BLaER1 treated with 17β-estradiol and CSF1 and Interleukin-3, amounts not matched to agents 10 nM and 100 nM (cell line): ENCODE measurements around the gene GULP1.

Experiments used
- H3K27ac ChIP-seq, 11 experiments: shearing (Covaris generic); formaldehyde crosslinking; 2 replicates each; pipeline ENCODE4 v1.8.1; 2022
- H3K27me3 ChIP-seq, 11 experiments: shearing (Covaris generic); formaldehyde crosslinking; 2 replicates each; pipeline ENCODE4 v1.8.1; 2022
- H3K36me3 ChIP-seq, 11 experiments: shearing (Covaris generic); formaldehyde crosslinking; 2 replicates each; pipeline ENCODE4 v1.8.1; 2022
- H3K4me1 ChIP-seq, 10 experiments: shearing (Covaris generic); formaldehyde crosslinking; 2 replicates each; pipeline ENCODE4 v1.8.1; 2022
- H3K4me2 ChIP-seq, 11 experiments: shearing (Covaris generic); formaldehyde crosslinking; 2 replicates each; pipeline ENCODE4 v1.8.1; 2022
- H3K4me3 ChIP-seq, 10 experiments: shearing (Covaris generic); formaldehyde crosslinking; 2 replicates each; pipeline ENCODE4 v1.8.1; 2022
- H3K9ac ChIP-seq, 11 experiments: shearing (Covaris generic); formaldehyde crosslinking; 2 replicates each; pipeline ENCODE4 v1.8.1; 2022
- H3K9me3 ChIP-seq, 11 experiments: shearing (Covaris generic); formaldehyde crosslinking; replicated peaks in 1 of 11; 2 replicates each; pipeline ENCODE4 v1.8.1; 2022
- H4K20me1 ChIP-seq, 11 experiments: shearing (Covaris generic); formaldehyde crosslinking; 2 replicates each; pipeline ENCODE4 v1.8.1; 2022
- Cebpa-rat ChIP-seq, 11 experiments: shearing (Covaris generic); IDR thresholded peaks; 2 replicates each; pipeline ENCODE4 v1.8.1; 2022

The GULP1 gene

GRCh38 chr2:188607501-188607900 is 315.8 kb downstream of the GULP1 start:
- Histone ChIP-seq H3K9me3 (peaks cover 0 to 26% (median 11%) of the 10 kb centered on the region in 11 experiments; a peak in 15 of 22 replicates), H3K27ac (peak overlapping the region in 3 of 11 experiments; percentile 30 to 47 (median 31); a peak in 4 of 22 replicates), H3K4me2 (peak overlapping the region in 3 of 11 experiments; percentile 27 to 55 (median 53); a peak in 5 of 22 replicates), H3K27me3 (no peaks in the 10 kb centered on the region), H4K20me1 (no peaks in the 10 kb centered on the region), H3K9ac (no peak overlapping the region), H3K36me3 (no peaks in the 10 kb centered on the region), H3K4me1 (peaks cover 0 to 52% (median 4%) of the 10 kb centered on the region in 10 experiments; a peak in 10 of 20 replicates), H3K4me3 (no peak overlapping the region)
- TF ChIP-seq Cebpa-rat (IDR thresholded peaks at IDR 0.05), result no peak

- Histone ChIP-seq H3K27me3 (no peaks in the 10 kb centered on the region), H3K4me3 (no peak overlapping the region), H3K27ac (peak overlapping the region in 3 of 11 experiments; percentile 12 to 72 (median 69); a peak in 5 of 22 replicates), H4K20me1 (no peaks in the 10 kb centered on the region), H3K9me3 (peaks cover 0 to 27% (median 11%) of the 10 kb centered on the region in 11 experiments; a peak in 15 of 22 replicates), H3K4me1 (peaks cover 0 to 51% (median 4%) of the 10 kb centered on the region in 10 experiments; a peak in 10 of 20 replicates), H3K9ac (no peak overlapping the region), H3K36me3 (no peaks in the 10 kb centered on the region), H3K4me2 (peak overlapping the region in 3 of 11 experiments; percentile 64 to 74 (median 65); a peak in 5 of 22 replicates)
- no peak for TF ChIP-seq Cebpa-rat (IDR thresholded peaks at IDR 0.05)
Observed at GRCh38 chr2:188609321-188610049, 317.8 kb downstream of the GULP1 start.

GRCh38 chr2:188610050-188610444 is 318.4 kb downstream of the GULP1 start:
- TF ChIP-seq Cebpa-rat (IDR thresholded peaks at IDR 0.05), result no peak
- Histone ChIP-seq H3K27ac (peak overlapping the region in 6 of 11 experiments; percentile 11 to 72 (median 46); a peak in 10 of 22 replicates), H3K36me3 (no peaks in the 10 kb centered on the region)

GRCh38 chr2:188610827-188611226 is 319.2 kb downstream of the GULP1 start:
- H3K4me1 ChIP-seq, result peaks cover 0 to 45% (median 4%) of the 10 kb centered on the region in 10 experiments; a peak in 10 of 20 replicates
- H3K9me3 ChIP-seq, result peaks cover 0 to 23% (median 7%) of the 10 kb centered on the region in 11 experiments; a peak in 15 of 22 replicates
- peak overlapping the region in 2 of 11 experiments; percentile 19 to 34; a peak in 1 of 22 replicates for H3K9ac ChIP-seq
- no peaks in the 10 kb centered on the region for H3K36me3 ChIP-seq
- no peaks in the 10 kb centered on the region for H4K20me1 ChIP-seq
- H3K4me2 ChIP-seq, result peak overlapping the region in 5 of 11 experiments; percentile 39 to 74 (median 64); a peak in 10 of 22 replicates
- peak in 2 of 11 experiments; percentile 28 to 51; a peak in 3 of 22 replicates for TF ChIP-seq Cebpa-rat (IDR thresholded peaks at IDR 0.05)
- no peaks in the 10 kb centered on the region for H3K27me3 ChIP-seq
- H3K27ac ChIP-seq, result peak overlapping the region in 7 of 11 experiments; percentile 12 to 72 (median 38); a peak in 11 of 22 replicates
- H3K4me3 ChIP-seq, result no peak overlapping the region

More at GRCh38 chr2:188610050-188610444, 318.4 kb downstream of the GULP1 start:
- Histone ChIP-seq H3K27me3 (no peaks in the 10 kb centered on the region), H3K4me2 (peak overlapping the region in 4 of 11 experiments; percentile 39 to 74 (median 64); a peak in 8 of 22 replicates), H4K20me1 (no peaks in the 10 kb centered on the region), H3K4me3 (no peak overlapping the region), H3K9ac (no peak overlapping the region), H3K4me1 (peaks cover 0 to 46% (median 4%) of the 10 kb centered on the region in 10 experiments; a peak in 10 of 20 replicates), H3K9me3 (peaks cover 0 to 27% (median 11%) of the 10 kb centered on the region in 11 experiments; a peak in 15 of 22 replicates)

GRCh38 chr2:188619146-188619545 is 327.5 kb downstream of the GULP1 start:
- H3K4me1 ChIP-seq, result peaks cover 0 to 22% (median 0%) of the 10 kb centered on the region in 10 experiments; a peak in 4 of 20 replicates
- H3K4me3 ChIP-seq, result no peak overlapping the region

GRCh38 chr2:188620916-188621315 is 329.2 kb downstream of the GULP1 start:
- no peak for TF ChIP-seq Cebpa-rat (IDR thresholded peaks at IDR 0.05)
- Histone ChIP-seq H3K4me2 (peak overlapping the region in 2 of 11 experiments; percentile 56 to 75; a peak in 4 of 22 replicates), H3K27me3 (no peaks in the 10 kb centered on the region), H3K4me3 (no peak overlapping the region), H3K9me3 (peaks cover 0 to 25% (median 0%) of the 10 kb centered on the region in 11 experiments; a peak in 4 of 22 replicates), H3K36me3 (no peaks in the 10 kb centered on the region), H3K27ac (no peak overlapping the region), H3K4me1 (peaks cover 0 to 22% (median 0%) of the 10 kb centered on the region in 10 experiments; a peak in 4 of 20 replicates), H3K9ac (no peak overlapping the region), H4K20me1 (no peaks in the 10 kb centered on the region)

More at GRCh38 chr2:188619146-188619545, 327.5 kb downstream of the GULP1 start:
- Histone ChIP-seq H3K9ac (no peak overlapping the region), H4K20me1 (no peaks in the 10 kb centered on the region), H3K27me3 (no peaks in the 10 kb centered on the region), H3K27ac (no peak overlapping the region), H3K36me3 (no peaks in the 10 kb centered on the region), H3K9me3 (peaks cover 0 to 25% (median 0%) of the 10 kb centered on the region in 11 experiments; a peak in 4 of 22 replicates), H3K4me2 (no peak overlapping the region)
- TF ChIP-seq Cebpa-rat (IDR thresholded peaks at IDR 0.05), result no peak

GRCh38 chr2:188622601-188623260 is 331.1 kb downstream of the GULP1 start:
- no peak overlapping the region for H3K9ac ChIP-seq

GRCh38 chr2:188623995-188624643 is 332.4 kb downstream of the GULP1 start:
- Histone ChIP-seq H3K27me3 (no peaks in the 10 kb centered on the region), H3K4me1 (peaks cover 0 to 27% (median 0%) of the 10 kb centered on the region in 10 experiments; a peak in 4 of 20 replicates), H3K27ac (no peak overlapping the region)

More at GRCh38 chr2:188622601-188623260, 331.1 kb downstream of the GULP1 start:
- Histone ChIP-seq H3K9me3 (peaks cover 0 to 25% (median 0%) of the 10 kb centered on the region in 11 experiments; a peak in 4 of 22 replicates), H3K4me3 (no peak overlapping the region), H4K20me1 (no peaks in the 10 kb centered on the region), H3K4me1 (peaks cover 0 to 22% (median 0%) of the 10 kb centered on the region in 10 experiments; a peak in 4 of 20 replicates), H3K4me2 (no peak overlapping the region), H3K27ac (no peak overlapping the region), H3K36me3 (no peaks in the 10 kb centered on the region), H3K27me3 (no peaks in the 10 kb centered on the region)
- TF ChIP-seq Cebpa-rat (IDR thresholded peaks at IDR 0.05), result no peak

More at GRCh38 chr2:188623995-188624643, 332.4 kb downstream of the GULP1 start:
- no peak for TF ChIP-seq Cebpa-rat (IDR thresholded peaks at IDR 0.05)
- Histone ChIP-seq H3K36me3 (no peaks in the 10 kb centered on the region), H3K4me3 (no peak overlapping the region), H4K20me1 (no peaks in the 10 kb centered on the region), H3K9ac (no peak overlapping the region), H3K4me2 (no peak overlapping the region), H3K9me3 (peaks cover 0 to 23% (median 0%) of the 10 kb centered on the region in 11 experiments; a peak in 4 of 22 replicates)
